GM12878 (cell line): ENCODE data around the gene MARS1. TPM values are rescaled to one million over a fixed set of nuclear protein-coding genes. Genes with fewer than 3 reads are reported as not detected.

ENCODE experiments used
- ASH2L ChIP-seq: fragments of 300-600, 200-600 bp; sonication (generic); IDR thresholded peaks from 2 replicates; pipeline ENCODE4 v1.6.1; 2017; ENCODE audit warnings: low read depth, mild to moderate bottlenecking, borderline replicate concordance
- BCL11A ChIP-seq: IDR thresholded peaks from 2 replicates; pipeline ENCODE4 v1.6.1; 2011; ENCODE audit warnings: low read depth, low read length
- CEBPB ChIP-seq, 2 experiments: fragments of 150-350 bp in 1 of 2; IDR thresholded peaks; 2 replicates each; pipeline ENCODE4 v1.6.1; 2012 to 2014; ENCODE audit warnings: low read depth in 2 of 2, low read length in 2 of 2, borderline replicate concordance in 1 of 2, inconsistent platforms in 1 of 2
- CHD4 ChIP-seq: fragments of 200-600 bp; sonication (generic); IDR thresholded peaks from 2 replicates; pipeline ENCODE4 v1.6.1; 2016; ENCODE audit warnings: mild to moderate bottlenecking
- CTCF ChIP-seq, 3 experiments: IDR thresholded peaks in 2 of 3; conservative IDR thresholded peaks in 1 of 3; 2 replicates each; pipeline ENCODE4 v1.5.1; 2011; ENCODE audit warnings: low read depth in 3 of 3, low read length in 3 of 3, mild to moderate bottlenecking in 3 of 3, control low read depth in 2 of 3, moderate library complexity in 2 of 3, inconsistent platforms in 1 of 3, mixed read lengths in 1 of 3; ENCODE audit not compliant: control insufficient read depth in 2 of 3, insufficient read depth in 1 of 3; ENCODE audit errors: extremely low read depth in 1 of 3
- E2F4 ChIP-seq: IDR thresholded peaks from 2 replicates; pipeline ENCODE4 v1.6.1; 2012; ENCODE audit warnings: low read depth, low read length, improper control_type of control experiment
- EED ChIP-seq: sonication (generic); IDR thresholded peaks from 2 replicates; pipeline ENCODE4 v1.6.1; 2016; ENCODE audit warnings: antibody characterized with exemption, low read depth
- EGR1 ChIP-seq, 2 experiments: IDR thresholded peaks; 1 replicate in 1 of 2; 2 replicates in 1 of 2; pipeline ENCODE4 v1.6.1; 2011 to 2012; ENCODE audit warnings: low read depth in 2 of 2, low read length in 2 of 2, borderline replicate concordance in 1 of 2, mild to moderate bottlenecking in 1 of 2, moderate library complexity in 1 of 2
- FOS ChIP-seq: IDR thresholded peaks from 3 replicates; pipeline ENCODE4 v1.6.1; 2011; ENCODE audit warnings: borderline replicate concordance; ENCODE audit not compliant: insufficient read length; ENCODE audit errors: extremely low read depth
- HDAC6 ChIP-seq: fragments of 200-600 bp; sonication (generic); IDR thresholded peaks from one replicate; pipeline ENCODE4 v1.8.0; 2017; ENCODE audit warnings: antibody characterized with exemption; ENCODE audit not compliant: unreplicated experiment
- JUND ChIP-seq: IDR thresholded peaks from 2 replicates; pipeline ENCODE4 v1.6.1; 2012; ENCODE audit warnings: low read depth, mild to moderate bottlenecking, low read length, improper control_type of control experiment, moderate library complexity
- KLF5 ChIP-seq: fragments of 450-650 bp; IDR thresholded peaks from 2 replicates; pipeline ENCODE4 v1.6.1; 2014; ENCODE audit warnings: mild to moderate bottlenecking; ENCODE audit not compliant: partially characterized antibody
- MAX ChIP-seq: IDR thresholded peaks from 2 replicates; pipeline ENCODE4 v1.6.1; 2012; ENCODE audit warnings: low read depth, low read length, improper control_type of control experiment
- MLLT1 ChIP-seq: fragments of 450-650 bp; IDR thresholded peaks from 2 replicates; pipeline ENCODE4 v1.6.1; 2016; ENCODE audit warnings: mild to moderate bottlenecking
- MXI1 ChIP-seq: fragments of 150-350 bp; IDR thresholded peaks from 2 replicates; pipeline ENCODE4 v1.6.1; 2011; ENCODE audit warnings: low read depth, mild to moderate bottlenecking, inconsistent platforms, low read length, improper control_type of control experiment
- NR2C1 ChIP-seq: fragments of 450-650 bp; IDR thresholded peaks from 2 replicates; pipeline ENCODE4 v1.6.1; 2017; ENCODE audit warnings: antibody characterized with exemption, mild to moderate bottlenecking, moderate library complexity
- PAX5 ChIP-seq: IDR thresholded peaks from 2 replicates; pipeline ENCODE4 v1.6.1; 2011; ENCODE audit warnings: low read depth, low read length, borderline replicate concordance
- POLR2AphosphoS2 ChIP-seq: IDR thresholded peaks from 2 replicates; pipeline ENCODE4 v1.6.1; 2011; ENCODE audit warnings: low read depth, mild to moderate bottlenecking, low read length, improper control_type of control experiment, moderate library complexity
- POLR2AphosphoS5 ChIP-seq: IDR thresholded peaks from 2 replicates; pipeline ENCODE4 v1.6.1; 2011; ENCODE audit warnings: mild to moderate bottlenecking, low read length, inconsistent platforms
- RAD51 ChIP-seq: fragments of 450-650 bp; IDR thresholded peaks from 2 replicates; pipeline ENCODE4 v1.6.1; 2016; ENCODE audit warnings: moderate library complexity, mild to moderate bottlenecking, inconsistent platforms
- RB1 ChIP-seq: fragments of 450-650 bp; formaldehyde crosslinking; IDR thresholded peaks from 2 replicates; pipeline ENCODE4 v1.6.1; 2017; ENCODE audit warnings: mild to moderate bottlenecking, borderline replicate concordance
- RBBP5 ChIP-seq: fragments of 200-600 bp; sonication (generic); conservative IDR thresholded peaks from 2 replicates; pipeline ENCODE4 v1.6.1; 2016
- TCF3 ChIP-seq: IDR thresholded peaks from 2 replicates; pipeline ENCODE4 v1.6.1; 2012; ENCODE audit warnings: low read depth, mild to moderate bottlenecking, low read length, borderline replicate concordance; ENCODE audit not compliant: insufficient read depth
- YY1 ChIP-seq: IDR thresholded peaks from 2 replicates; pipeline ENCODE4 v1.6.1; 2011; ENCODE audit warnings: low read depth, mild to moderate bottlenecking, low read length
- ZNF384 ChIP-seq: IDR thresholded peaks from 2 replicates; pipeline ENCODE4 v1.6.1; 2012; ENCODE audit warnings: low read depth, mild to moderate bottlenecking, low read length, improper control_type of control experiment, borderline replicate concordance
- ZSCAN29 ChIP-seq: fragments of 450-650 bp; IDR thresholded peaks from 2 replicates; pipeline ENCODE4 v1.6.1; 2017; ENCODE audit warnings: mild to moderate bottlenecking, moderate library complexity
- polyA plus RNA-seq, 11 experiments: library from polyadenylated mRNA; depleted of rRNA in 4 of 11; unstranded in 6 of 11; stranded (reverse) in 5 of 11; fragments of >200 nt; fragmentation: Nextera tagmentation in 4 of 11; fragmentation: Illumina TruSeq in 1 of 11; extraction: Ambion mirVana in 4 of 11; extraction: Trizol in 1 of 11; gene quantifications; 1 replicate in 1 of 11; 2 replicates in 10 of 11; pipeline versions ENCODE4 v1.2.1 to v1.2.3, GENCODE V29; 2011 to 2016; ENCODE audit warnings: inconsistent platforms in 2 of 11, missing spikeins in 2 of 11, low read depth in 1 of 11
- total RNA-seq, 4 experiments: library from RNA; depleted of rRNA in 3 of 4; stranded (reverse); fragments of >200 nt in 3 of 4; fragmentation: Illumina TruSeq in 1 of 4; extraction: Trizol in 1 of 4; gene quantifications; 2 replicates each; pipeline versions ENCODE4 v1.2.1 to v1.2.3, GENCODE V29; 2013 to 2021

Gene MARS1
- total and polyA plus RNA-seq, 10 of the 15 experiments (the other 5 are each of a cell fraction or from before 2014, with no cell fraction given) = 72.3 to 270 (median 153) TPM

- peak; percentile 48 to 81 (median 72) for TF ChIP-seq CTCF (IDR thresholded peaks at IDR 0.05 in 2 of 3, conservative IDR thresholded peaks at IDR 0.05 in 1 of 3; ENCODE audit: control insufficient read depth in 2 of 3, extremely low read depth in 1 of 3, insufficient read depth in 1 of 3, low read depth in 3 of 3, low read length in 3 of 3)
- no peak for TF ChIP-seq E2F4
- peak; percentile 56; the same call in 1 of the 2 replicates for TF ChIP-seq EED
- TF ChIP-seq EGR1 (IDR thresholded peaks at IDR 0.05; ENCODE audit: borderline replicate concordance in 1 of 2, low read depth in 2 of 2, low read length in 2 of 2) = peak in 1 of 2 experiments; percentile 92; a peak in 2 of 3 replicates
- TF ChIP-seq HDAC6 = no peak
- TF ChIP-seq ASH2L = no peak
- no peak for TF ChIP-seq TCF3
- TF ChIP-seq PAX5 = no peak
- no peak for TF ChIP-seq FOS
- no peak for TF ChIP-seq NR2C1
- TF ChIP-seq CEBPB (IDR thresholded peaks at IDR 0.05; ENCODE audit: borderline replicate concordance in 1 of 2, low read depth in 2 of 2, low read length in 2 of 2) = no peak
- TF ChIP-seq RBBP5 = no peak
- TF ChIP-seq ZNF384 = no peak; the same call in 1 of the 2 replicates
- no peak for TF ChIP-seq KLF5
- TF ChIP-seq JUND = no peak
- 0 out of 2 replicates have a peak, but pooled peaks have one; percentile 2 for TF ChIP-seq BCL11A
- no peak for TF ChIP-seq RAD51
- TF ChIP-seq POLR2AphosphoS2 = no peak
- TF ChIP-seq CHD4 = no peak
- TF ChIP-seq RB1 = peak; percentile 52; the same call in 1 of the 2 replicates
- 0 out of 2 replicates have a peak, but pooled peaks have one; percentile 10 for TF ChIP-seq YY1
- TF ChIP-seq MLLT1 = peak; percentile 64; the same call in 1 of the 2 replicates
- no peak for TF ChIP-seq ZSCAN29
- 0 out of 2 replicates have a peak, but pooled peaks have one; percentile 9 for TF ChIP-seq MAX
- 0 out of 2 replicates have a peak, but pooled peaks have one; percentile 29 for TF ChIP-seq MXI1
- TF ChIP-seq POLR2AphosphoS5 = peak; percentile 72; the same call in 1 of the 2 replicates
These were observed 11.5 kb upstream of the MARS1 start (continued) for GRCh38 chr12:57476162-57476992.
